Activated CD8-positive, alpha-beta memory T cell treated with anti-CD3 and anti-CD28 coated beads, Interleukin-2, amount 50 U/mL, for 1 hour (primary cell): ENCODE results near the gene MACROD2.

Experiments used
- DNase-seq: peaks from one replicate; pipeline ENCODE4 v3.0.0-alpha.2; 2020; ENCODE audit errors: extremely low read depth

MACROD2 gene

DNA sequence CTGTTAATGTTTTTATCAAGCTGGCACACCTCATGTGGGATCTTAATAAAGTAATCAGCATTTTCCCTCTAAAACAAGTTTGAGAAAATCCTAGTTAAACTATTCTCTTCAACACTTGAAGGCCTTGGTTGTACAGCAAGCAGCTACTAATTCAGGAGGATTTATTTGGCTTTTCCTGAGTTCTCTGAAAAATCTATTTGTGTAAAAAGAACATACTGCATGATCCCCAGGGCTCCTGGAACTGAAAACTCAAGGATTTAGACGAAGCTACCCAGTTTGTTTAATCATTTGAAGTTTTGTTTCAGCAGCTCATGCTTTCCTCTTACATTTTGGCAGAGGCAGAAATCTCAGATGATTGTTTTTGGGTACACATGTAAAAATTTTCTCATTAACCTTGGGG is 651.7 kb downstream of the MACROD2 start:
- no peak for DNase-seq

DNA sequence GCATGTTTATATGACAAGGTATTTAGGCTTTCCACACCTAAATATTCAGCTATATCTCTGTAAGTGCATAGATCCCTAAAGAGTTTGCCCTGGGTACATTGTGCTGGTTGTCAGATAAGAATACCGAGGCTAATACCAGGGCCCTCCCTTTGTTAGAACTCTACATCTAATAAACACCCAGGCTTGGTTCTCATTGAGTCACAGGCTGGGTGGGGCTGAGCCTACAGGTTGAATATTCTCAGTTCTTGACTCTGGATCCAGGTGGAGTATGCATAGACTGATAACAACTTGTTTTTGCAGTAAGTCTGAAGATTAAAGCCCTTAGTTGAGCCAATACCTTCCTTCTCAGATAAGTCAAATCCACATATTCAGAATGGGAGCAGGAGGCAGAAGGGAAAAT is 654.3 kb downstream of the MACROD2 start:
- no peak for DNase-seq

DNA sequence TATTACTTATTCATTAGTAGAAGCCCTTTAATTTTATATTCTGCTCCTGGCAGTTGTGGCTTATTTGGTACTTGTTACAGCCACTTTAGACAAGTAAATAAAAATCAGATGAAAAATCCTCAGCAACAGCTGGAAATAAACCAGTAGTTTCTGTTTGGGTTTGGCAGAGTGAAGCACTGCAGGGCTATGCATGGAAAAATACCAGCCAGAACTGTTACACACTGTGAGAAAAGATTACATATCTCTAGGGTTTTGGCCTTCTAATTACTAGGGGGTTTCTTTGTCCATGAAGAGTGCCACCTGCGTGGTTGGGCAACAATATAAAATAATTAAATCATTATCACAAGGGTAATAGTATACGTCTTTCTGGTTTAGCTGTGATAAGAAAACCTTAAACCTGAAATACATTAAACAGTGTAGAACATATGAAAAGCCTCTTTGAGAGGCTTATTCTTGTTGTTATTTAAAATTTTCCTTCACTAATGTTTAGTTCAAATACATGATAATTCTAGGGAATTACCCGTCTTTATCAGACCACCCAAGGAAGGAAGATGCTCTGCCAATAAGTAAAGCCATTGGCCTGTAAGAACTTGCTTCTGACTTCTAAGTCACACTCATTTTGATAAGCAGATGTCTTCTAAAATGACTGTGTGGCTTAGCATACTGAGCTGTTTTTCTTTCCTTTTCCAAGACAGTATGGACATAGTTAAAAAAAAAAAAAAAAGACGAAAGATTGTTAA is 662.1 kb downstream of the MACROD2 start:
- no peak for DNase-seq

GRCh38 chr20:14664101-14664500 is 668.8 kb downstream of the MACROD2 start:
- DNase-seq: no peak

GRCh38 chr20:14666696-14667095 is 671.4 kb downstream of the MACROD2 start:
- no peak for DNase-seq

DNA sequence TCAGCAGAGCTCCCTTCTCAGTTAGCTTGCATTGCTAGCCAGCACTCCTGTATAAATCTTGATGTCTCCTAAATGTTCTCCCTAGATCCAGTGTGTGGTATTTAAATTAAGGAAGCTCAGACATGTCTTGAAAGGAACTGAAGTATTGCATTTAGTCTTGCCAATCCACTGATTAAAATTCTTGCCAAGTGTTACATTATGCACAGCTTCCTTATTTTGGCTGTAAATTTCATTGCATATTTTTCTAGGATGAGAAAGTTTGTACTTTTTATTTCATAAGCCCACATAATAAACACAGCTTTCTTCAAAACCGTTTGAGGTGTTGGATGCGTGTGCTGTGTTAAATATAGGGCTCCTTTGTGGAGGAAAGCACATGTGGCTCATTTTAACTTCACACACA is 671.9 kb downstream of the MACROD2 start:
- no peak for DNase-seq

DNA sequence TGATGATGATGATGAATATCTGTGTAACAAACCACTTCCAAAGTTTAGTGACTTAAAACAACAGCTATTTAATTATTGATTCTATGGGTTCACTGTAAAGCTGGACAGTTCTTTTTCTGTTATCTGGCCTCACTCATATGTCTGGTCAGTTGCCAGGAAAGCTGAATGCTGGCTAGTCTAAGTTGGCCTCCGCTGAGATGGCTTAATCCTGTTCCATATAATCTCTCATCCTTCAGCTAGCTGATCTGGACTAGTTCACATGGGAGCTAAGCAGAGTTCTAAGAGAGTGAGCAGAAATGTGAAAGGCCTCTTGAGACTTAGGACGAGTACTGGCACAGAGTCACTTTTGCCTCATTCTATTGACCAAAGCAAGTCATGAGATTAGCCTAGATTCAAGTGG is 676.8 kb downstream of the MACROD2 start:
- DNase-seq: no peak

DNA sequence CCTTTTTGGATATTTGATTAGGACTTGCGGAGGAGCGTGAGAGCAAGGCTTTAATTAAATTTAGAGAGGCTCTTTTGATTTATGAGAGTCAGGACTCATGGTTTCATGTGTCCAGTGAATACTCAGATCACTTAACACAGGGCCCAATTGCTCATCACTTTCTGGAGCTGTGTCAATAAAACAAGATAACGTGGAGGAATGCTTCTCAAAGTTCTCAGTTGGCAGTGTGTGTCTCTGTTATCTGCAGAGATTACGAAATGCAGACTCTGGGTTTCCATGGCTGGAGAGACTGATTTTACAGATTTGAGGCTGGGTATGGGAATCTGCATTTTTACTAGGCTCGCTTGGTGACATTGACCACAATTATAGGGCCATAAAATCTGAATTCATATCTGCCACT is 677.8 kb downstream of the MACROD2 start:
- DNase-seq: no peak

DNA sequence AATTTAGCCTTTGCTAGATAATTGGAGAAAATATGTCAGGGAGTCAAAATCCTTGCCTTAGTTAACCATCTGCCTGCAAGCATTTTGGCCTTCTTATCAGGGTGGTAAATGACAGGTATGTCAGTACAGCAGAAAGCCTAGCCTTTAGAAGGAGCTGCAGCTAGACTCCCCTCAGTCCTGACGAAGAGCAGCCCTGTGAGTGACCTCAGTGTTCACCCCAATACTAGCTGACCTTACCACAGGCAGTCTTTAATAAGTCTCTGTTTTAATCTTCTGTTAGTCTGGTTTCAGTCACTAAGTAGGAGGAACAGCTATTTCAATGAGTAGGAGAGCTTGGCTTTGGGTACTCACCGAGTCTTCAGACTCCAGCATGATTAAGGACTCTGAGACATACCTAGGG is 682.1 kb downstream of the MACROD2 start:
- no peak for DNase-seq

DNA sequence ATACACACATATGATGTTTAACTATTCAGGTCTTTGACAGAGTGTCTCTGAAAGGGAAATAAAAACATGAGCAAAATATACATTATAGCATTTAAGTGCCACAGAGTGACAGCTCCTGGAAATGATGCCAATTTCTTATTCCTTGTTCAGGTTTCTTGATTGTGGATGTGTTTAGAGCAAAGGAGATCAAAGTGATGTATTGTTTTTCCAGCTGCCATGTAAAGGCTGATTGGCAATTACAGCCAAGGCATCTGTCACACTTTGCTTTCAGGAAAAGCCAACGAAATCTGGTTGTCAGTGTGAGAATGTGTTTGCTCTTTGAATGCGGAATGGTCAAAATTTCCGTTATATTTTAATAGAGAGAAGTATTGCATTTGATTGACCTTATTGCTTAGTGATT is 689.9 kb downstream of the MACROD2 start:
- no peak for DNase-seq

GRCh38 chr20:14687313-14687712 is 692.0 kb downstream of the MACROD2 start:
- no peak for DNase-seq

DNA sequence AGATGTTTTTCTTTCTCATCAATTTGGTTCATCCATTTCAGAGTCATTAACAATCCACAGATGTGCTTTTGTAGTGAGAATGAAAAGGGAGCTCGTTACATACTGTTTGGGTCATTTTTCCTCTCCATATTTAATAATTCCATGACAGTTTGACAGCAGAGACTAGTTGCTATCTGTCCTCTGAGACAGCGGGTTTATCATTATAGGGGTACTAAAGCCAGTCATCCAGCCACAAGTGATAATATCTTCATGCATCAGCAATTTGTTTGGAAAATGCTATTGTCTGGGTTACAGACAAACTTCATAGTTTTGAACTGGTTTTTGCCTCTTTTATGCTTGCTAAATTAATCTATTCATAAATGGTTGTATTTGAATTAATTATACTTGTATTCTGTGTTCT is 692.7 kb downstream of the MACROD2 start:
- DNase-seq: no peak

DNA sequence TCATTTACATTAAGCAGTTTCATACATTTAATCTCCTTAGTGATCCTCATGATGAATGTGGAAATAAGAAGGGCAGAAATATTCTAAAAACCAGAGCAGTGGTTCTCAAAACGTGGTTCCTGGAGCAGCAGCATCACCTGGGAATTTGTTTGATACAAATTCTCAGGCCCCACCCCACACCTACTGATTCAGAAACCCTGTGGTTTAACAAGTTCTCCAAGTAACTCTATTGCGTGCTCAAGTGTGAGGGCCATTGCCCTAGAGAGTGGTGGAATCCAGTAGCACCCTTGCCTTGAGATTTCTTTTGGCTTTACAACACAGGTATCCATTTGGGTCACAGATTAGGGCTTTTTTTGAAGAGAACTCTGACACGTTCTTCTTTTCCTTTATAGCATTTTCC is 696.7 kb downstream of the MACROD2 start:
- DNase-seq: no peak

GRCh38 chr20:14696478-14696877 is 701.2 kb downstream of the MACROD2 start:
- no peak for DNase-seq

DNA sequence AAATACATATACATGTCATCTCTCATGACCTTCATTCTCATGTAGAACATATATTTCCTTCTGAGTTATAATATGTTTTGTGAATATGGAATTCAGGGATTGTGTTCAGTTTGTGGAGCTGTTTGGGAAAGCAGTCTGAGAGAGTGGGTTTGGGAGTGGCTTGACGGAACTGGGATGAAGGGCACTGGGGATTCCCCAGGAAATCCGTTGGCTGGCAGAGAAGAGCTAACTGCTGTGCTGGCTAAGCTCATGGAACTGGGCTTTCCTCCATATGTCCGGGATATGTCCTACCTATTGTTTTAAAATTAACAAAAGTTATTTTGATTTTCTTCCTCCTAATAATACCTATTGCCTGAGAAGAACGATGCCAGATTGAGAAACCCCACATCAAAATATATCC is 701.6 kb downstream of the MACROD2 start:
- DNase-seq: no peak

DNA sequence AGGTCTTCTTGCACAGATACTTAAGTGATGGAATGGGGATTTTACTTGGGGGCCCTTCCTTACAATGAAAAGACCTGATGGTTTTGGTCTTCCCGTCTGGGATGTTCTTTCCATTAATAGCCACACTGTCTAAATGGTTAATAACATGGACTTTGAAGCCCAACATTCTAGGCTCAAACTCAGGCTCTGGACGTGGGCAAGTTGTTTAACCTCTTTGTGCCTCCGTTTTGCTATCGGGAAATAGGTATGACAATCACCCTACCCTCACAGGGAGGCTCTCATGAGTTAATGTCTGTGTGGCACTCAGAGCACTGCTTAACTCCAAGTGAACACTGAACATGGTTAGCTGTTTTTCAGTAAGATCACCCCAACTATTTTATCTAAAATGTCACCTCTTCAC is 702.8 kb downstream of the MACROD2 start:
- no peak for DNase-seq

GRCh38 chr20:14698605-14699373 is 703.5 kb downstream of the MACROD2 start:
- no peak for DNase-seq

- DNase-seq: no peak
Measured at GRCh38 chr20:14700639-14700960, 705.3 kb downstream of the MACROD2 start.

DNA sequence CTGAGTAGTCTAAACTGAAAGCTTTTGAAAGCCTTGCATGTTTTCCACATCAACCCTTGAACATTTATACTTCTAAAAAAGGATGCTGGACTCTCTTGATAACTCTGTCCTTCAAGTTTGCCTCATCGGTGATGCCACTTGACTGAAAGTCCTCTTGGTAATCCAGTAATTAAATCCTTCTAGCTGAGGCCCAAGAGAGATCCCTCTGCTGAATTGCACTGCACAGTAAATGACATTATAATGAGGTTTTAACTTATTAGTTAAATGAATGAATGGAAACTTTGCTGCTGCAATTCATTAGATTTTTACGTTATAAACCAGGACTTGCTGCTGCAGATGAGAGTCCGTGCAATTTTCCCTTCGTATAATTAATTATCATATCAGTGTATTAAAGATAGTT is 706.0 kb downstream of the MACROD2 start:
- DNase-seq: no peak

- DNase-seq: no peak
Measured at GRCh38 chr20:14706555-14706954, 711.2 kb downstream of the MACROD2 start.

DNA sequence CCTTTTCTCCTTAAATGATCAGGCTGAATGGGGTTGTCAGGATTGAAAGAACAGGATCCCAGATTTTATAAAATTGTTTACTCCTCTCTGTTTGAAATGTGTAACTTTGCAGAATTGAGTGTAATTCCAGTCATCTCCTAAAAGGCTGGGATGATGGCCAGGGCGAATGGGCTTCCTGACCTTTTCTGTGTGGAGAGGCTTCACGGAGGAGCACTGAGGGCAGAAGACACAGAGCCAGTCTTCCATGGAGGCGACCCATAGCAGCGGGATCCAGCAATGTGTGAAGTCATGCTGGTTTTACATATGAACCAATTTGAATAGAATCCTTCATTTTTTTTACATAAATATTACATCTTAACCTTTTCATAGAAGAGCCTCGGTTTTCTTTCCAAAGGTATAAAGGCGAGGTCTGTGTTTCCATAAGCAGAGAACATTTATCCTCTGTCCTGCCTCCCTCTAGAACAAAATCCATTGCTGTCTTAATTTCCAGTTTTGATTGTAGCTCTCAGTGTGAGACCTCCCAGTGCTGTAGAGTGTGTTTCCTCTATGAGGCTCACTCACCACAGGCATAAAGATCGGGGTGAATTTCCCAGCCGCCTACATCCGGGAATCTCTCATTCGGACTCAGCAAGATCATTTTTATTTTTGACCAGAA is 711.8 kb downstream of the MACROD2 start:
- no peak for DNase-seq

GRCh38 chr20:14707865-14708596 is 712.7 kb downstream of the MACROD2 start:
- DNase-seq: no peak
